Measurements from ENCODE around the gene ECHS1. TPM values are rescaled to one million over a fixed set of nuclear protein-coding genes. Genes with fewer than 3 reads are reported as not detected.
A peak's percentile ranks its signal among the peaks of the same experiment; 100 is the strongest.

The ECHS1 gene
- total and polyA plus RNA-seq, 5 donors, result 91.0 to 177 (median 115) TPM

DNA sequence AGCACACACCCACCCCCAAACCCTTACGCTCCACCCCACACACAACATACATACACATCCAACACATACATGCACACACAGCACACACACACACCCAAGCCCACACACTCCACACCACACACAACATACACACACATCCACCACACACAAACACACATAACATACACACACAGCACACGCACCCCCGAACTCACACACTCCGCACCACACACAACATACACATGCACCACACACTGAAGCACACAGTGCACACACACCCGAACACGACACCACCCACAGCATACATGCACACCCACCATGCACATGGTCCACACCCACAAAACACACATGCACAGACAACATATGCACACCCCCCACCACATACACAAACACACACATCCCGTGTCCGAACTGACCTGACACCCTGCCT, 24.0 kb downstream of the ECHS1 start:
- H3K9me3 ChIP-seq (ENCODE audit: control insufficient read depth, low read length), result no peaks in the 10 kb centered on the region
- intact Hi-C loops (cut with DNase I), result no loop called here
- no peak for ATAC-seq
- no peak overlapping the region for H3K4me3 ChIP-seq (ENCODE audit: low read length)
- no peaks in the 10 kb centered on the region for H3K27me3 ChIP-seq (ENCODE audit: control insufficient read depth, insufficient read depth)
- no peak overlapping the region for H3K27ac ChIP-seq (ENCODE audit: low read length)
- H3K4me1 ChIP-seq (ENCODE audit: control insufficient read depth, insufficient read depth, low read length), result no peaks in the 10 kb centered on the region
- 86% methylated on average over 8 of the region's 8 CpGs for WGBS
- no peak for DNase-seq

DNA sequence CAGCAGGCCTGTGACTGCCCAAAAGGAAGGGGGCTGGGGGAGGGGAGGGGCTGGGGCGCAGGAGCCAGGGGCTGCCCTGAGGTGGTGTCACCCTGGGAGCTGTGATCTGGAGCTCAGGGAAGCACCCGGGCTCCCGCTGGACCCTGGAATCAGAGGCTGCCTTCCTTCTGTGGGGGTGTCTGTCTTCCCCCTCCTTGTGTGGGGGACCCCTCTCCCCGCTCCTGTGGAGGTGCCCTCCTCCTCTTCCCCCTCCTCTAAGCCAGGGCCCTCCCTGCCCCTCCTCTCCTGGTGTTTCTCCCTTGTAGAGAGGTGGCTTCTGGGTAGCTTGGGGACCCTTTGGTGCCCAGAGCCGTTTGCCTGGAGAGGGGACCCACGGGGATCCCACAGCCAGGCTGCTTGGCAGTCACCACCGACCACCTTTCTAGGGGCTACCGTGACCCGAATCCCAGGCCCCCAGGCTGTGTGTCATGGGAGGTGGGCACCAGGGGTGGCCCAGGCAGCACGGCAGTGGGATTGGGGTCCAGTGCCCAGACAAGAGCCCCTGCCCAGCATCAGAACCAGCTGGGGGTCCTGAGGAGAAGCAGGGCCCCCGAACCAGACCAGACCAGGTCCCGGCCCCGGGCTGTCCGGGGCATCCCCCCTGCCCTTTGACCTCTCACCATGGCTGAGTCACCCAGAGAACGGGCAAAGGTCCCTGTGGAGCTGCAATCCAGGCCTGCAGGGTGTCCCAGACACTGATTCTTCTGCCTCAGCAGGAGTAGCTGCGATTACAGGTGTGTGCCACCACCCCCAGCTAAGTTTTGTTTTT, 25.2 kb downstream of the ECHS1 start:
- intact Hi-C loops (cut with DNase I), result no loop called here
- H3K9me3 ChIP-seq (ENCODE audit: control insufficient read depth, low read length), result no peaks in the 10 kb centered on the region
- ATAC-seq (no peak), DNase-seq (peak in 1 of 3 donors; percentile 42)
- WGBS, result 53% methylated on average over 16 of the region's 16 CpGs
- H3K27me3 ChIP-seq (ENCODE audit: control insufficient read depth, insufficient read depth), result no peaks in the 10 kb centered on the region
- no peak overlapping the region for H3K27ac ChIP-seq (ENCODE audit: low read length)
- no peak overlapping the region for H3K4me3 ChIP-seq (ENCODE audit: low read length)
- no peaks in the 10 kb centered on the region for H3K4me1 ChIP-seq (ENCODE audit: control insufficient read depth, insufficient read depth, low read length)

DNA sequence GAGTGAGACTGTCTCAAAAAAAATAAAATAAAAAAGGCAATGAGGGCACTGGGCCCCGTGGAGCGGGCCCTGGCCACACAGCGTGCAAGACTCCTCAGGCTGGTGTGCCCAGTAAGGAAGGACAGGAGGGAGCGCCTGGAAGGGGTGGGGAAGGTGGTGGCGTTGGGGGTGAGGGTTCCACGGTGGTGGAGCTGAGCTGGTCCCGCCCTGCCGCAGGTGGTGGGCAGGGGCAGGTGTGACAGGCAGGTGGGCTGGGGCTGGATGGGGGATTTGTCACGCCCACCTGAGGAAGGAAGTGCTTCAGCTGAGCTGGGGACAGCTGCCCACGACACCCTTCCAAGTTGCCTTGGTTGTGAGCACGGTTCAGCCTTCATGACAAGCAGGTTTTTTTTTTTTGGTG, 26.7 kb downstream of the ECHS1 start:
- intact Hi-C loops (cut with DNase I), result no loop called here
- no peak overlapping the region for H3K4me3 ChIP-seq (ENCODE audit: low read length)
- H3K9me3 ChIP-seq (ENCODE audit: control insufficient read depth, low read length), result no peaks in the 10 kb centered on the region
- H3K27ac ChIP-seq (ENCODE audit: low read length), result no peak overlapping the region
- no peak for ATAC-seq
- peak in 1 of 3 donors; percentile 49 for DNase-seq
- H3K27me3 ChIP-seq (ENCODE audit: control insufficient read depth, insufficient read depth), result no peaks in the 10 kb centered on the region
- H3K4me1 ChIP-seq (ENCODE audit: control insufficient read depth, insufficient read depth, low read length), result no peaks in the 10 kb centered on the region
- 55% methylated on average over 11 of the region's 11 CpGs for WGBS

DNA sequence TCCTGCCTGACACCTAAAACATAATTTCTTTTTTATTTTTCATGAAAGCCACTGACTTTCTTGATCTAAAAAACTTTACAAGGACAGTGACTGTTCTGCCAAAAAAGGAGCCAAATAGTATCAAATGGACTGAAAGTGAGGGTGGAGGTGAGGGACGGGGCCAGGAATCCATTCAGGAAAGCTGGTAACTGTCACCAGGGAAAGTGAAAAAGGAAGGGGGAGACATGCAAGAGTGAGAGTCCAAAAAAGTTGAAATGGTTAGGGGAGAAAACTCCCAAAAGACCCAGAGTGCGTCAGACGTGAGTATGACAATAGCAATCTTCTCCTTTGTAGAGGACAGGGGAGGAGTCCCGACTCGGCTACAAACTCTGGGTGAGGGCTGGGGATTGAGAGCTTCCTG, 28.9 kb downstream of the ECHS1 start:
- ATAC-seq (no peak), DNase-seq (no peak)
- 66% methylated on average over 5 of the region's 5 CpGs for WGBS
- no peaks in the 10 kb centered on the region for H3K27me3 ChIP-seq (ENCODE audit: control insufficient read depth, insufficient read depth)
- H3K9me3 ChIP-seq (ENCODE audit: control insufficient read depth, low read length), result no peaks in the 10 kb centered on the region
- H3K4me3 ChIP-seq (ENCODE audit: low read length), result no peak overlapping the region
- no peaks in the 10 kb centered on the region for H3K4me1 ChIP-seq (ENCODE audit: control insufficient read depth, insufficient read depth, low read length)
- no peak overlapping the region for H3K27ac ChIP-seq (ENCODE audit: low read length)
- intact Hi-C loops (cut with DNase I), result no loop called here

DNA sequence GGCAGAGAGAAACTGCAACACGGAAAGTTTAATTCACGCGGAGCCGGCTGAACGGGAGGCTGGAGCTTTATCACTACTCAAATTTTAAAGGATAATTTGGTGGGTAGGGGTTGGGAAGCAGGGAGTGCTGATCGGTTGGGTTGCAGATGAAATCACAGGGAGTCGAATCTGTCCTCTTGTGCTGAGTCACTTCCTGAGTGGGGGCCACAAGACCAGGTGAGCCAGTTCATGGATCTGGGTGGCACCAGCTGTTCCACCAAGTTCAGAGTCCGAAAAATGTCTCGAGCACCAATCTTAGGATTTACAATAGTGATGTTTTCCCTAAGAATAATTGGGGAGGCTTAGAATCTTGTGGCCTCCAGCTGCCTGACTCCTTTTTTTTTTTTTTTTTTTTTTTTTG, 29.6 kb downstream of the ECHS1 start:
- H3K4me3 ChIP-seq (ENCODE audit: low read length), result no peak overlapping the region
- no peak overlapping the region for H3K27ac ChIP-seq (ENCODE audit: low read length)
- ATAC-seq, result no peak
- intact Hi-C loops (cut with DNase I), result no loop called here
- no peaks in the 10 kb centered on the region for H3K9me3 ChIP-seq (ENCODE audit: control insufficient read depth, low read length)
- H3K27me3 ChIP-seq (ENCODE audit: control insufficient read depth, insufficient read depth), result no peaks in the 10 kb centered on the region
- no peak for DNase-seq
- no peaks in the 10 kb centered on the region for H3K4me1 ChIP-seq (ENCODE audit: control insufficient read depth, insufficient read depth, low read length)
- WGBS, result 58% methylated on average over 9 of the region's 9 CpGs

DNA sequence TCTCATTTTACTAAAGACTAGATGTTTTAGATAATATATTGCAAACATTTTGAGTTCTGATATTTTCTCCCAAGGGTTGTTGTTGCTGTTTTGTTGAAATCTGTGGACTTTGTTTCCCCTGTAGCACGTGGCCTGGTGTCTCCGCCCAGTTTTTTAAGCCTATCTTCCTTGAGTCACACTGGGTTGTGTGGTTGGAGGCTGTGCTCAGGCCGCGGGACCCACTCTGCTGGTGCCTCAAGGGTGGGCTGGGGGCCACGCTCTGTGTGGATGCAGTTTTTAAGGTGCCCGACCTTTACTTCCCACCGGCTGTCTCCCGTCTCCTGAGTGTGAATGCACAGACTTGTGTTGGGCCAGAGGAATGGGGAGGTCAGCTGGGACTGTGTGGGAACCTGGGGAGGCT, 30.2 kb downstream of the ECHS1 start:
- Histone ChIP-seq H3K4me1 (ENCODE audit: control insufficient read depth, insufficient read depth, low read length) (no peaks in the 10 kb centered on the region), H3K27ac (ENCODE audit: low read length) (no peak overlapping the region), H3K27me3 (ENCODE audit: control insufficient read depth, insufficient read depth) (no peaks in the 10 kb centered on the region), H3K9me3 (ENCODE audit: control insufficient read depth, low read length) (no peaks in the 10 kb centered on the region), H3K4me3 (ENCODE audit: low read length) (no peak overlapping the region)
- DNase-seq, result peak in 1 of 3 donors; percentile 21
- intact Hi-C loops (cut with DNase I), result no loop called here
- WGBS, result 75% methylated on average over 8 of the region's 8 CpGs
- ATAC-seq, result no peak

DNA sequence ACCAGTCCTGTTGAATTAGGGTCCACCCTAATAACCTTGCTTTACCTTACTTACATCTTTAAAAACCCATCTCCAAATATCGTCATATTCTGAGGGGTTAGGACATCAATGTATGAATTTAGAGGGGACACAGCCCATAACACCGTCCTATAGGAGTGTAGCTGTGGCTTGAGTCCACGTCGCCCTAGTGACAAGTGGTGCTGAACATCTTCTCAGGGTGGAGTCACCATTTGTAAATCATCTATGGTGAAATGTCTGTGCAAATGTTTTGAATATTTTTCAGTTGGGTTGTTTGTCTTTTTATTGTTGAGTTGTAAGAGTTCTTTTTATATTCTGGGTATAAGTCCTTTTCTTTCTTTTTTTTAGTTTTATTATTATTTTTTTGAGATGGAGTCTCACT, 31.2 kb downstream of the ECHS1 start:
- ATAC-seq (no peak), DNase-seq (no peak)
- 90% methylated on average over 4 of the region's 4 CpGs for WGBS
- no peak overlapping the region for H3K4me3 ChIP-seq (ENCODE audit: low read length)
- intact Hi-C loops (cut with DNase I), result no loop called here
- H3K4me1 ChIP-seq (ENCODE audit: control insufficient read depth, insufficient read depth, low read length), result no peaks in the 10 kb centered on the region
- H3K27ac ChIP-seq (ENCODE audit: low read length), result no peak overlapping the region
- no peaks in the 10 kb centered on the region for H3K9me3 ChIP-seq (ENCODE audit: control insufficient read depth, low read length)
- H3K27me3 ChIP-seq (ENCODE audit: control insufficient read depth, insufficient read depth), result no peaks in the 10 kb centered on the region

DNA sequence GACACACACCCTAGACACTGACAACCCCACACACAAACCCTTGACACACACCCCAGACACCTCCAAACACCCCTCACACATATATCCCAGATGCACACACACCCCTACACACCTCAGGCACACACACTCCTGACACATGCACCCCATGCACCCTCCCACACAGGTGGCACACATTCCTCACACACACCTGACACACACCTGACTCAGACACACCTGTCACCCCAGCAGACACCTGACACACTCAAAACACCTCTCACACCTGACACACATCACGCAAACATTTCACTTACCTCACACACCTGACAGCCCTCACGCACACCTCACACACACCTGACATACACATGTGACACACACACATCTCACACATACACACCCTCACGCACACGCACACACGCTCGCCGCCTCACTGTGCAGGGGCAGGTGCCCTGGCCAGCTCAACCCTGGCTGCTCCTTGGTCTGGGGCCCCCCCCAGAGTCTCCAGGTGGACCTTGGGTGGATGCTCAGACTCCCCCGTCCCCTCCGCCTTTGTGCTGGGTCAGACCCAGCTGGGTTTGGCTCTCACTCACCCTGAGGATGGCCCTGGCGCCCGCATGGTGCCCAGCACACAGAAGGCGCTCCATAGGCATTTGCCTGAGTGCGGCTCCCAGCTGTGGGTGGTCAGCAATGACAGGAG, 33.3 kb downstream of the ECHS1 start:
- H3K9me3 ChIP-seq (ENCODE audit: control insufficient read depth, low read length), result no peaks in the 10 kb centered on the region
- DNase-seq (peak in 2 of 3 donors; percentile 18 to 50), ATAC-seq (peak in 1 of 2 donors; percentile 13)
- H3K4me1 ChIP-seq (ENCODE audit: control insufficient read depth, insufficient read depth, low read length), result no peaks in the 10 kb centered on the region
- no peak overlapping the region for H3K27ac ChIP-seq (ENCODE audit: low read length)
- no peaks in the 10 kb centered on the region for H3K27me3 ChIP-seq (ENCODE audit: control insufficient read depth, insufficient read depth)
- intact Hi-C loops (cut with DNase I), result no loop called here
- 92% methylated on average over 13 of the region's 13 CpGs for WGBS
- H3K4me3 ChIP-seq (ENCODE audit: low read length), result no peak overlapping the region

DNA sequence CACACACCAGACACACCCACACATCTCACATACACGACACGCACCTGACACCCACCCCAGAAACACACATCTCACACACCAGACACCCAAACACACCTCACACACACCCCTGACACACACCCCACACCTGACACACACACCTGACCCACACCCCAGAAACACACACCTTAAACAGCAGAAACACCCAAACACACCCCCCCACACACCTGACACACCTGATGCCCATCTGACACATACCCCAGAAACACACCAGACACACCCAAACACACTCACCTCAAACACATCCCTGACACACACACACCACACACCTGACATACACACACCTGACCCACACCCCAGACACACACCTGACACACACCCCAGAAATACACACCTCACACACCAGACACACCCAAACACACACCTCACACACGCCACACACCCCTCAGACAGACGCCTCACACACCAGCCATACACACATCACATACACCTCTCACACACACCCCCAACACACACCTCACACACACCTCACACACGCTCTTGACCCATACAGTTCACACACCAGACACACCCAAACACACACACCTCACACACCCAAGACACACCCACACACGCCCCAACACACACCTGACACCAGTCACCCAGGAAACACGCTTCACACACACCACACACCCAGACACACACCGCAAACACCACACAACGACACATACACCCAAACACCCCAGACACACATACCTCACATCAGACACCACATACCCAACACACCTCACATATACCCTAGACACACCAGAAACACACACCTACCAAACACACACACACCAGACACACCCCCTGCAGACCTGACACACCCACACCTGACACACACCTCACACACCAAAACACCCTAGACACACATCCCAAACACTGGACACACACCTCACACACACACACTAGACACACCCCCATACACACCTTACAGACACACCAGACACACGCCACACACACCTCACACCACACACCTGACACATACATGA, 34.8 kb downstream of the ECHS1 start:
- intact Hi-C loops (cut with DNase I), result no loop called here
- DNase-seq (peak in 1 of 3 donors; percentile 13), ATAC-seq (no peak)
- WGBS, result 89% methylated on average over 10 of the region's 10 CpGs
- Histone ChIP-seq H3K4me1 (ENCODE audit: control insufficient read depth, insufficient read depth, low read length) (no peaks in the 10 kb centered on the region), H3K9me3 (ENCODE audit: control insufficient read depth, low read length) (no peaks in the 10 kb centered on the region), H3K27me3 (ENCODE audit: control insufficient read depth, insufficient read depth) (no peaks in the 10 kb centered on the region), H3K4me3 (ENCODE audit: low read length) (no peak overlapping the region), H3K27ac (ENCODE audit: low read length) (no peak overlapping the region)

DNA sequence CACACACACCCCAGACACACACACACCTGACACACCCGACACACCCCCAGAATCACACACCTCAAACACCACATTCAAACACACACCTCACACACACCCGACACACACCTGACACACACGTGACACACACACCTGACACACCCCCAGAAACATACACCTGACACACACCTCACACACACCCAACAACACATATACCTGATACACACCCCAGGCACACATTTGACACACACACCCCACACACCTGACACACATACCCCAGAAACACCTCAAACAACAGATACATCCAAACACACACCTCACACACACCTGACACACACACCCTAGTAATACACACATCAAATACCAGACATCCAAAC, 35.8 kb downstream of the ECHS1 start:
- ATAC-seq, result no peak
- H3K4me3 ChIP-seq (ENCODE audit: low read length), result no peak overlapping the region
- 85% methylated on average over 3 of the region's 3 CpGs for WGBS
- peak in 1 of 3 donors; percentile 19 for DNase-seq
- no peak overlapping the region for H3K27ac ChIP-seq (ENCODE audit: low read length)
- H3K4me1 ChIP-seq (ENCODE audit: control insufficient read depth, insufficient read depth, low read length), result no peaks in the 10 kb centered on the region
- intact Hi-C loops (cut with DNase I), result no loop called here
- H3K27me3 ChIP-seq (ENCODE audit: control insufficient read depth, insufficient read depth), result no peaks in the 10 kb centered on the region
- no peaks in the 10 kb centered on the region for H3K9me3 ChIP-seq (ENCODE audit: control insufficient read depth, low read length)

Data from right cardiac atrium (tissue), 5 donors.